A549 (cell line): ENCODE results near the gene GNAS. TPM values are rescaled to one million over a fixed set of nuclear protein-coding genes. Genes with fewer than 3 reads are reported as not detected.

Source experiments
- ATAC-seq, 2 experiments: fragments of 200-7000 bp in 1 of 2; fragments of >200 bp in 1 of 2; cut with Nextera tagmentation in 1 of 2; cut with Tn5 transposase in 1 of 2; 3 replicates each; pipeline versions ENCODE4 v1.8.0 to v1.9.1; 2018 to 2020; ENCODE audit warnings: mild to moderate bottlenecking in 1 of 2, moderate library complexity in 1 of 2
- CTCF ChIA-PET: fragments of 300-600 bp; sonication (Branson Sonifier 250); formaldehyde crosslinking; extraction: SDS; loops from one replicate; lab custom pipeline; 2021; ENCODE audit warnings: antibody characterized with exemption, inconsistent platforms; lab: Yijun Ruan, JAX
- POLR2A ChIA-PET: fragments of 350-600 bp; formaldehyde crosslinking; extraction: SDS; loops from one replicate; lab custom pipeline; 2021; ENCODE audit warnings: antibody characterized with exemption, inconsistent platforms; lab: Yijun Ruan, JAX
- DNase-seq, 2 experiments: peaks; one replicate each; pipeline versions ENCODE4 v3.0.0 to v3.0.0-alpha.2; 2011 to 2016; ENCODE audit warnings: low read depth in 1 of 2, low spot score in 1 of 2
- FAIRE-seq: peaks from 2 replicates; lab custom pipeline; 2011; peaks lifted over from hg19 to GRCh38; lab: Jason Lieb, UNC
- H3K27ac ChIP-seq, 2 experiments: fragments of >200 bp; sonication (Bioruptor Twin); formaldehyde crosslinking; 3 replicates each; pipeline ENCODE4 v1.5.1; 2016 to 2017
- H3K4me1 ChIP-seq: fragments of >200 bp; sonication (Bioruptor Twin); formaldehyde crosslinking; 3 replicates; pipeline ENCODE4 v1.6.1; 2016
- H3K4me2 ChIP-seq: fragments of >200 bp; sonication (Bioruptor Twin); formaldehyde crosslinking; 3 replicates; pipeline ENCODE4 v1.6.1; 2016
- H3K4me3 ChIP-seq: fragments of >200 bp; sonication (Bioruptor Twin); formaldehyde crosslinking; 3 replicates; pipeline ENCODE4 v1.5.1; 2016
- H3K9me3 ChIP-seq: fragments of >200 bp; sonication (Bioruptor Twin); formaldehyde crosslinking; 3 replicates; pipeline ENCODE4 v1.6.1; 2016
- BCL3 ChIP-seq: fragments of >200 bp; sonication (Bioruptor Twin); formaldehyde crosslinking; IDR thresholded peaks from 3 replicates; pipeline ENCODE4 v1.6.1; 2016
- BHLHE40 ChIP-seq: IDR thresholded peaks from 2 replicates; pipeline ENCODE4 v1.6.1; 2012; ENCODE audit warnings: low read depth, low read length, inconsistent platforms
- CBX2 ChIP-seq: fragments of 200-600 bp; sonication (generic); IDR thresholded peaks from 2 replicates; pipeline ENCODE4 v1.6.1; 2016; ENCODE audit warnings: low read depth, mild to moderate bottlenecking, borderline replicate concordance
- CEBPB ChIP-seq, 2 experiments: fragments of >200 bp in 1 of 2; sonication (Bioruptor Twin) in 1 of 2; formaldehyde crosslinking in 1 of 2; IDR thresholded peaks; 2 replicates each; pipeline ENCODE4 v1.6.1; 2012 to 2016
- CHD4 ChIP-seq: fragments of 200-600 bp; sonication (generic); IDR thresholded peaks from 2 replicates; pipeline ENCODE4 v1.6.1; 2016; ENCODE audit warnings: antibody characterized with exemption, mild to moderate bottlenecking, borderline replicate concordance
- ELK1 ChIP-seq: fragments of 150-350 bp; IDR thresholded peaks from 2 replicates; pipeline ENCODE4 v1.6.1; 2014; ENCODE audit warnings: low read depth, mild to moderate bottlenecking, low read length
- ESRRA ChIP-seq: fragments of 150-350 bp; IDR thresholded peaks from 2 replicates; pipeline ENCODE4 v1.6.1; 2014; ENCODE audit warnings: mild to moderate bottlenecking, low read length, borderline replicate concordance
- FOSL2 ChIP-seq, 2 experiments: fragments of 450-650 bp in 1 of 2; fragments of >200 bp in 1 of 2; sonication (Bioruptor Twin) in 1 of 2; formaldehyde crosslinking; IDR thresholded peaks; 2 replicates each; pipeline versions ENCODE4 v1.5.0 to v1.6.1; 2016 to 2020; ENCODE audit warnings: mild to moderate bottlenecking in 1 of 2, moderate library complexity in 1 of 2
- HEYL ChIP-seq: fragments of 250-450 bp; sonication (Bioruptor Pico); IDR thresholded peaks from 2 replicates; pipeline ENCODE4 v1.8.0; 2021; ENCODE audit warnings: mild to moderate bottlenecking, moderate library complexity
- HOXA7 ChIP-seq: fragments of 250-450 bp; sonication (Bioruptor Pico); IDR thresholded peaks from 2 replicates; pipeline ENCODE4 v1.5.0; 2020; ENCODE audit warnings: mild to moderate bottlenecking, moderate library complexity
- HOXB5 ChIP-seq: fragments of 250-450 bp; sonication (Bioruptor Pico); IDR thresholded peaks from 2 replicates; pipeline ENCODE4 v1.5.0; 2020; ENCODE audit warnings: mild to moderate bottlenecking, moderate library complexity
- JUNB ChIP-seq: fragments of >200 bp; sonication (Bioruptor Twin); formaldehyde crosslinking; IDR thresholded peaks from 2 replicates; pipeline ENCODE4 v1.6.1; 2016
- KDM1A ChIP-seq: fragments of 200-600 bp; sonication (generic); IDR thresholded peaks from 2 replicates; pipeline ENCODE4 v1.6.1; 2016; ENCODE audit warnings: low read depth, mild to moderate bottlenecking
- MAFK ChIP-seq: fragments of 450-650 bp; IDR thresholded peaks from 2 replicates; pipeline ENCODE4 v1.6.1; 2014; ENCODE audit not compliant: partially characterized antibody
- NPAS2 ChIP-seq: fragments of 250-450 bp; sonication (Bioruptor Pico); IDR thresholded peaks from 2 replicates; pipeline ENCODE4 v1.8.0; 2022; ENCODE audit warnings: mild to moderate bottlenecking, moderate library complexity, borderline replicate concordance
- PHF8 ChIP-seq: fragments of 200-600 bp; sonication (generic); IDR thresholded peaks from 2 replicates; pipeline ENCODE4 v1.6.1; 2016; ENCODE audit warnings: low read depth, mild to moderate bottlenecking, antibody characterized with exemption, moderate library complexity, borderline replicate concordance
- POLR2A ChIP-seq: IDR thresholded peaks from 2 replicates; pipeline ENCODE4 v1.6.1; 2012; ENCODE audit warnings: mild to moderate bottlenecking, low read length
- REST ChIP-seq: fragments of 200-600 bp; sonication (generic); IDR thresholded peaks from 2 replicates; pipeline ENCODE4 v1.6.1; 2016; ENCODE audit warnings: antibody characterized with exemption, mild to moderate bottlenecking, moderate library complexity
- RFX5 ChIP-seq: fragments of 450-650 bp; IDR thresholded peaks from 2 replicates; pipeline ENCODE4 v1.7.1; 2014; ENCODE audit warnings: antibody characterized with exemption, mild to moderate bottlenecking, moderate library complexity
- SREBF2 ChIP-seq: fragments of 450-650 bp; IDR thresholded peaks from 2 replicates; pipeline ENCODE4 v1.6.1; 2014; ENCODE audit warnings: mild to moderate bottlenecking, moderate library complexity
- TFCP2L1 ChIP-seq: fragments of 250-450 bp; sonication (Bioruptor Pico); IDR thresholded peaks from 2 replicates; pipeline ENCODE4 v1.5.0; 2021; ENCODE audit warnings: mild to moderate bottlenecking
- TP53 ChIP-seq: fragments of 250-450 bp; sonication (Bioruptor Pico); IDR thresholded peaks from 2 replicates; pipeline ENCODE4 v1.5.0; 2021; ENCODE audit warnings: mild to moderate bottlenecking, moderate library complexity
- USF2 ChIP-seq: fragments of 450-650 bp; IDR thresholded peaks from 2 replicates; pipeline ENCODE4 v1.6.1; 2014; ENCODE audit warnings: antibody characterized with exemption
- ZC3H11A ChIP-seq: fragments of 450-650 bp; IDR thresholded peaks from 2 replicates; pipeline ENCODE4 v1.6.1; 2014; ENCODE audit warnings: antibody characterized with exemption, mild to moderate bottlenecking
- ZSCAN20 ChIP-seq: fragments of 250-450 bp; sonication (Bioruptor Pico); IDR thresholded peaks from 2 replicates; pipeline ENCODE4 v1.8.0; 2022; ENCODE audit warnings: mild to moderate bottlenecking, moderate library complexity
- WGBS: methylation state at CpG from one replicate; pipeline ENCODE4 v1.1.6; 2017; ENCODE audit errors: missing lambda C conversion rate; 5-methylcytosine and 5-hydroxymethylcytosine counted together
- polyA plus RNA-seq, 4 experiments: library from polyadenylated mRNA; depleted of rRNA in 3 of 4; stranded (reverse); fragments of >200 nt; fragmentation: RNase III in 1 of 4; extraction: RNeasy Plus Mini Kit Qiagen cat#74134 plus additional on column Dnase treatment in 1 of 4; gene quantifications; 2 replicates in 3 of 4; 3 replicates in 1 of 4; pipeline ENCODE4 v1.2.3, GENCODE V29; 2011 to 2017

GNAS gene
- polyA plus RNA-seq, 2 of the 4 experiments (the other 2 are of a cell fraction), result 534 to 600 TPM

GRCh38 chr20:58850693-58851174 is 1.8 kb upstream of the GNAS start, which contains the start of gene GNAS-AS1 (continued):
- TF ChIP-seq HOXB5 (CRISPR knock-in tag) (no peak), CBX2 (no peak), PHF8 (no peak), CHD4 (no peak), ESRRA (no peak), JUNB (no peak), USF2 (no peak), HEYL (CRISPR knock-in tag) (no peak), BCL3 (no peak), REST (no peak), NPAS2 (CRISPR knock-in tag) (no peak)

- WGBS, result 83% methylated on average over 37 of the region's 41 CpGs
- Histone ChIP-seq H3K27ac (no peak overlapping the region), H3K4me1 (no peaks in the 10 kb centered on the region), H3K4me3 (no peak overlapping the region), H3K9me3 (no peaks in the 10 kb centered on the region), H3K4me2 (no peak overlapping the region)
- FAIRE-seq, result no peak
- POLR2A ChIA-PET, result no interaction called here
- ATAC-seq, result no peak
- DNase-seq, result no peak
- CTCF ChIA-PET, result interaction anchor here (0.8 to 2.1 kb wide), 6 partner anchors 12 to 1324 kb away, joined by 3 to 9 read pairs (median 3); no protein-coding TSS in a partner anchor
- no peak for TF ChIP-seq JUNB
- TF ChIP-seq CHD4, result no peak
- no peak for TF ChIP-seq POLR2A
- TF ChIP-seq RFX5, result no peak
- TF ChIP-seq SREBF2, result no peak
- TF ChIP-seq FOSL2 (IDR thresholded peaks at IDR 0.05), result no peak
- no peak for TF ChIP-seq FOSL2 (CRISPR knock-in tag; IDR thresholded peaks at IDR 0.05)
- no peak for TF ChIP-seq KDM1A
- TF ChIP-seq BHLHE40, result no peak
- no peak for TF ChIP-seq ELK1
- TF ChIP-seq ZC3H11A, result no peak
- TF ChIP-seq PHF8, result no peak
- no peak for TF ChIP-seq MAFK
- no peak for TF ChIP-seq HOXA7
- TF ChIP-seq CEBPB (IDR thresholded peaks at IDR 0.05), result no peak
- no peak for TF ChIP-seq TP53 (CRISPR knock-in tag)
- no peak for TF ChIP-seq TFCP2L1 (CRISPR knock-in tag)
- no peak for TF ChIP-seq ZSCAN20
Measured at GRCh38 chr20:58851221-58851968, 1.1 kb upstream of the GNAS start.
